B cell (primary cell): ENCODE results near the gene OTUD3.

Experiments used
- CTCF ChIP-seq: fragments of 200-600 bp; IDR thresholded peaks from one replicate; pipeline ENCODE4 v1.8.0; 2022; ENCODE audit warnings: antibody characterized with exemption, mild to moderate bottlenecking
- EZH2 ChIP-seq: IDR thresholded peaks from 2 replicates; pipeline ENCODE4 v1.6.1; 2012; ENCODE audit warnings: borderline replicate concordance, low read depth, mild to moderate bottlenecking, moderate library complexity, low read length; ENCODE audit not compliant: insufficient read depth, poor library complexity, severe bottlenecking

- no peak for TF ChIP-seq CTCF
- no peak for TF ChIP-seq EZH2
Observed at GRCh38 chr1:19934336-19934735, 52.1 kb downstream of the OTUD3 start.
